Hepatocyte (in vitro differentiated cells): ENCODE results near the gene ZNF302. TPM values are rescaled to one million over a fixed set of nuclear protein-coding genes. Genes with fewer than 3 reads are reported as not detected.
"Not testable (repeated sequence)": the region's sequence is repeated elsewhere in the genome, so short reads cannot be mapped to it uniquely, and the experiment has no call there.

Experiments
- DNase-seq: peaks from one replicate; pipeline ENCODE4 v3.0.0-alpha.2; 2016; ENCODE audit warnings: low spot score
- H2AFZ ChIP-seq: fragments of 200-600 bp; sonication (generic); 2 replicates; pipeline ENCODE4 v1.6.0; 2016; ENCODE audit warnings: antibody characterized with exemption, mild to moderate bottlenecking
- H3K27ac ChIP-seq: fragments of 200-600 bp; sonication (generic); 2 replicates; pipeline ENCODE4 v1.5.1; 2016; ENCODE audit warnings: mild to moderate bottlenecking
- H3K27me3 ChIP-seq: fragments of 200-600 bp; sonication (generic); 2 replicates; pipeline ENCODE4 v1.6.1; 2016
- H3K36me3 ChIP-seq: fragments of 200-600 bp; sonication (generic); replicated peaks from 2 replicates; pipeline ENCODE4 v1.5.1; 2016; ENCODE audit warnings: low read depth; ENCODE audit not compliant: insufficient read depth
- H3K4me1 ChIP-seq: fragments of 200-600 bp; sonication (generic); 2 replicates; pipeline ENCODE4 v1.5.1; 2016; ENCODE audit warnings: mild to moderate bottlenecking, moderate library complexity; ENCODE audit not compliant: insufficient read depth
- H3K4me2 ChIP-seq: fragments of 200-600 bp; sonication (generic); 2 replicates; pipeline ENCODE4 v1.6.0; 2016
- H3K4me3 ChIP-seq: fragments of 200-600 bp; sonication (generic); 2 replicates; pipeline ENCODE4 v1.5.1; 2016; ENCODE audit warnings: mild to moderate bottlenecking
- H3K79me2 ChIP-seq: fragments of 200-600 bp; sonication (generic); 2 replicates; pipeline ENCODE4 v1.6.0; 2017; ENCODE audit warnings: mild to moderate bottlenecking
- H3K9me2 ChIP-seq: fragments of 200-600 bp; sonication (generic); replicated peaks from 2 replicates; pipeline ENCODE4 v1.6.0; 2017; ENCODE audit warnings: mild to moderate bottlenecking; ENCODE audit not compliant: insufficient read depth
- H3K9me3 ChIP-seq: fragments of 200-600 bp; sonication (generic); 2 replicates; pipeline ENCODE4 v1.5.1; 2016; ENCODE audit warnings: low read depth, mild to moderate bottlenecking
- H4K20me1 ChIP-seq: fragments of 200-600 bp; sonication (generic); 2 replicates; pipeline ENCODE4 v1.6.0; 2016; ENCODE audit warnings: mild to moderate bottlenecking; ENCODE audit not compliant: insufficient read depth, poor library complexity, severe bottlenecking
- CTCF ChIP-seq: fragments of 200-600 bp; sonication (generic); IDR thresholded peaks from 2 replicates; pipeline ENCODE4 v1.5.1; 2016; ENCODE audit warnings: antibody characterized with exemption, mild to moderate bottlenecking; ENCODE audit not compliant: poor library complexity
- EZH2 ChIP-seq: fragments of 200-600 bp; sonication (generic); IDR thresholded peaks from 2 replicates; pipeline ENCODE4 v1.6.1; 2016; ENCODE audit warnings: antibody characterized with exemption, mild to moderate bottlenecking, borderline replicate concordance
- EZH2phosphoT487 ChIP-seq: fragments of 200-600 bp; sonication (generic); IDR thresholded peaks from one replicate; pipeline ENCODE4 v1.6.1; 2018; ENCODE audit warnings: antibody characterized with exemption, mild to moderate bottlenecking, low read depth, moderate library complexity; ENCODE audit not compliant: unreplicated experiment, severe bottlenecking
- WGBS: methylation state at CpG from one replicate; pipeline ENCODE4 v1.1.6; 2016; ENCODE audit warnings: low lambda C conversion rate; ENCODE audit errors: missing lambda C conversion rate; 5-methylcytosine and 5-hydroxymethylcytosine counted together
- polyA plus RNA-seq: library from polyadenylated mRNA; unstranded; fragments of >200 nt; fragmentation: Nextera tagmentation; extraction: Ambion mirVana; gene quantifications from 2 replicates; pipeline ENCODE4 v1.2.1, GENCODE V29; 2016
- total RNA-seq: library from RNA; depleted of rRNA; stranded (reverse); fragments of >200 nt; gene quantifications from 2 replicates; pipeline ENCODE4 v1.2.3, GENCODE V29; 2014

Gene ZNF302
- total and polyA plus RNA-seq, 2 experiments from 2014 or later: 19.5 to 29.1 TPM

GRCh38 chr19:34678085-34678412 lies 571 bp downstream of the ZNF302 start:
- WGBS: 9% methylated on average over 20 of the region's 20 CpGs
- H3K4me3 ChIP-seq: peak overlapping the region; percentile 41
- peak overlapping the region; percentile 73 for H2AFZ ChIP-seq
- H3K4me1 ChIP-seq: peaks cover 23% of the 10 kb centered on the region
- no peak for DNase-seq
- peak overlapping the region; percentile 90 for H3K4me2 ChIP-seq
- TF ChIP-seq EZH2phosphoT487 (no peak), CTCF (no peak), EZH2 (no peak)
- peaks cover 17% of the 10 kb centered on the region for H3K79me2 ChIP-seq
- no peaks in the 10 kb centered on the region for H3K27me3 ChIP-seq
- no peaks in the 10 kb centered on the region for H4K20me1 ChIP-seq
- no peaks in the 10 kb centered on the region for H3K9me2 ChIP-seq
- H3K36me3 ChIP-seq: peaks cover 6% of the 10 kb centered on the region
- peaks cover 29% of the 10 kb centered on the region for H3K9me3 ChIP-seq
- H3K27ac ChIP-seq: peak overlapping the region; percentile 97

DNA sequence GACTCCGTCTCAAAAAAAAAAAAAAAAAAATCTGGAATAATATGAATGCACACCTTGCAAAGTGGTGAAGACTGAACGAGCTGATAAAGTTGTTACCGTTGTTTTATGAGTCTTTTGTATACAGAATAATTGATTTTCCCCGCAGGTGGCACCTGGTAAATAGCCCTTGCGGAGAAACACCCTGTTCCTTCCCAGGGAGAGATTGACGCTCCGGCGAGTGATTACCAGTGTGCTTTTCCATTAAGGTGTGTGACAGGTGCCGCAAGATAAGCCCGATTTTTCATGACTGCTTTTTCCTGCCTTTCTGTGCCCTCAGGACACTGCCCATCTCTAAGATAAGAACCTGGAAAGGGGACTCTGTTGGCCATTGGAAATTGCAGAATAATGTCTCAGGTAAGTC lies 943 bp downstream of the ZNF302 start:
- Histone ChIP-seq H3K4me2 (peak overlapping the region; percentile 90), H3K27me3 (no peaks in the 10 kb centered on the region), H3K9me2 (no peaks in the 10 kb centered on the region), H3K4me1 (peaks cover 19% of the 10 kb centered on the region), H3K27ac (peak overlapping the region; percentile 97), H3K9me3 (peaks cover 32% of the 10 kb centered on the region), H2AFZ (peak overlapping the region; percentile 73), H3K36me3 (peaks cover 10% of the 10 kb centered on the region), H3K4me3 (peak overlapping the region; percentile 41), H3K79me2 (peaks cover 17% of the 10 kb centered on the region), H4K20me1 (no peaks in the 10 kb centered on the region)
- 73% methylated on average over 10 of the region's 10 CpGs for WGBS
- no peak for DNase-seq
- TF ChIP-seq CTCF (no peak), EZH2phosphoT487 (no peak), EZH2 (no peak)

DNA sequence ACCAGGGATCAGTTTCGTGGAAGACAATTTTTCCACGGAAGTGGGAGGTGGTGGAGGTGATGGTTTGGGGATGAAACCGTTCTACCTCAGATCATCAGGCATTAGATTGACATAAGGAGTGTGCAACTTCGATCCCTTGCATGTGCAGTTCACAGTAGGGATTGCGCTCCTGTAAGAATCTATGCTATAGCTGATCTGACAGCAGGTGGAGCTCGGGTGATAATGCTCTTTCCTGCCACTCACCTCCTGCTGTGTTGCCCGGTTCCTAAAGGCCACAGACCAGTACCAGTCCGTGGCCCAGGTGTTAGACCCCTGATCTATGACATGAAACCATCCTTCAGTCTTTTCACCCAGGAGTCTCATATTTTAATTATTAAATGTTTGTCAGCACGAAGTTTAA lies 4.0 kb downstream of the ZNF302 start:
- H3K36me3 ChIP-seq: peaks cover 25% of the 10 kb centered on the region
- no peak overlapping the region for H3K4me3 ChIP-seq
- no peaks in the 10 kb centered on the region for H3K27me3 ChIP-seq
- no peaks in the 10 kb centered on the region for H4K20me1 ChIP-seq
- no peak for DNase-seq
- H3K9me2 ChIP-seq: no peaks in the 10 kb centered on the region
- WGBS: 99% methylated on average over 9 of the region's 9 CpGs
- no peak overlapping the region for H3K27ac ChIP-seq
- no peak overlapping the region for H2AFZ ChIP-seq
- peaks cover 61% of the 10 kb centered on the region for H3K9me3 ChIP-seq
- H3K4me2 ChIP-seq: no peak overlapping the region
- H3K79me2 ChIP-seq: peaks cover 17% of the 10 kb centered on the region
- peaks cover 9% of the 10 kb centered on the region for H3K4me1 ChIP-seq
- TF ChIP-seq EZH2 (no peak), EZH2phosphoT487 (no peak), CTCF (no peak)

- H3K79me2 ChIP-seq, DNase-seq, H3K4me1 ChIP-seq, H3K9me2 ChIP-seq, H3K4me3 ChIP-seq, H2AFZ ChIP-seq, H3K4me2 ChIP-seq, H3K27me3 ChIP-seq, H4K20me1 ChIP-seq, H3K27ac ChIP-seq: not testable (repeated sequence)
- 98% methylated on average over 5 of the region's 5 CpGs for WGBS
- Histone ChIP-seq H3K36me3 (peaks cover 25% of the 10 kb centered on the region), H3K9me3 (peaks cover 57% of the 10 kb centered on the region)
Observed at GRCh38 chr19:34685266-34685665, 7.8 kb downstream of the ZNF302 start.
